Lung (tissue), 12 donors: Measurements from ENCODE around the gene BABAM2. TPM values are rescaled to one million over a fixed set of nuclear protein-coding genes. Genes with fewer than 3 reads are reported as not detected.
A peak's percentile ranks its signal among the peaks of the same experiment; 100 is the strongest.

ENCODE experiments used
- ATAC-seq: fragments of 200-7000 bp; cut with Tn5 transposase; one replicate; pipeline ENCODE4 v1.9.1; 2020; ENCODE audit warnings: moderate number of reproducible peaks; ENCODE audit not compliant: insufficient read depth, low FRiP score
- DNase-seq, 3 donors: peaks; one replicate each; pipeline ENCODE4 v3.0.0-alpha.2; 2013 to 2017
- H3K27ac ChIP-seq, 2 donors: one replicate each; pipeline ENCODE4 v1.5.1; 2013; ENCODE audit warnings: mild to moderate bottlenecking in 2 of 2, moderate library complexity in 2 of 2, control low read depth in 1 of 2, inconsistent platforms in 1 of 2, low read depth in 1 of 2, low read length in 1 of 2
- H3K27me3 ChIP-seq, 3 donors: one replicate each; pipeline ENCODE4 v1.5.1; 2013; ENCODE audit warnings: low read length in 2 of 3; ENCODE audit not compliant: control insufficient read depth in 3 of 3, insufficient read depth in 3 of 3
- H3K36me3 ChIP-seq, 4 donors: one replicate each; pipeline ENCODE4 v1.5.1; 2013; ENCODE audit warnings: low read length in 4 of 4, mild to moderate bottlenecking in 1 of 4, moderate library complexity in 1 of 4; ENCODE audit not compliant: control insufficient read depth in 4 of 4, insufficient read depth in 4 of 4
- H3K4me1 ChIP-seq, 5 donors: one replicate each; pipeline ENCODE4 v1.5.1; 2013; ENCODE audit warnings: low read length in 5 of 5, mild to moderate bottlenecking in 2 of 5, moderate library complexity in 1 of 5; ENCODE audit not compliant: control insufficient read depth in 5 of 5, insufficient read depth in 5 of 5
- H3K4me3 ChIP-seq: one replicate; pipeline ENCODE4 v1.5.1; 2013; ENCODE audit warnings: mild to moderate bottlenecking, control low read depth, moderate library complexity
- H3K9ac ChIP-seq, 2 donors: one replicate each; pipeline ENCODE4 v1.5.1; 2013; ENCODE audit warnings: low read length in 2 of 2, control low read depth in 1 of 2; ENCODE audit not compliant: insufficient read depth in 1 of 2
- H3K9me3 ChIP-seq, 4 donors: one replicate each; pipeline ENCODE4 v1.5.1; 2013; ENCODE audit warnings: low read length in 3 of 4, mild to moderate bottlenecking in 1 of 4, moderate library complexity in 1 of 4; ENCODE audit not compliant: control insufficient read depth in 4 of 4, insufficient read depth in 3 of 4
- CTCF ChIP-seq: IDR thresholded peaks from 2 replicates; pipeline ENCODE4 v1.5.1; 2012; ENCODE audit warnings: mild to moderate bottlenecking; ENCODE audit errors: control extremely low read depth, extremely low read depth
- WGBS, 2 donors: extraction: QIAGEN DNeasy Blood & Tissue Kit; methylation state at CpG; one replicate each; pipeline ENCODE4 v1.1.7; 2013; 5-methylcytosine and 5-hydroxymethylcytosine counted together
- polyA plus RNA-seq, 2 donors: library from polyadenylated mRNA; stranded (reverse); fragments of 200-250 nt; gene quantifications; one replicate each; pipeline ENCODE4 v1.2.1, GENCODE V29; 2013
- total RNA-seq, 2 donors: library from RNA; depleted of rRNA in 1 of 2; stranded (reverse); fragments of >200 nt in 1 of 2; gene quantifications; one replicate each; pipeline ENCODE4 v1.2.1, GENCODE V29; 2014 to 2021
- donor health status: control.
- donor health status: control.
- donor health status: Bipolar disorder and iron deficiency.
- donor health status: healthy.
- donor health status: DM: yes; HTN: yes; CAD: no.

BABAM2 gene
- total and polyA plus RNA-seq, 4 donors = 19.0 to 43.3 (median 33.7) TPM

- peaks cover 0 to 46% (median 6%) of the 10 kb centered on the region in 5 donors for H3K4me1 ChIP-seq
- DNase-seq = no peak
- H3K4me3 ChIP-seq = no peak overlapping the region
- ATAC-seq = no peak
- 85 to 86% methylated on average over 17 of the region's 17 CpGs for WGBS, 2 donors
- peaks cover 0 to 4% (median 0%) of the 10 kb centered on the region in 3 donors for H3K27me3 ChIP-seq
- no peaks in the 10 kb centered on the region for H3K9me3 ChIP-seq
- no peak overlapping the region for H3K9ac ChIP-seq
- TF ChIP-seq CTCF = no peak
- peaks cover 0 to 7% (median 0%) of the 10 kb centered on the region in 4 donors for H3K36me3 ChIP-seq
- no peak overlapping the region for H3K27ac ChIP-seq
Measured at GRCh38 chr2:28341208-28341891, 450.8 kb downstream of the BABAM2 start.

- Histone ChIP-seq H3K9ac (no peak overlapping the region), H3K36me3 (peaks cover 0 to 7% (median 0%) of the 10 kb centered on the region in 4 donors), H3K4me3 (no peak overlapping the region), H3K27ac (peak overlapping the region; percentile 6 to 35), H3K4me1 (peaks cover 0 to 50% (median 6%) of the 10 kb centered on the region in 5 donors), H3K9me3 (no peaks in the 10 kb centered on the region), H3K27me3 (peaks cover 0 to 4% (median 0%) of the 10 kb centered on the region in 3 donors)
- DNase-seq = peak in 1 of 3 donors; percentile 77
- ATAC-seq = peak; percentile 61
- WGBS, 2 donors = 53 to 54% methylated on average over 15 of the region's 15 CpGs
- TF ChIP-seq CTCF = no peak
Measured at GRCh38 chr2:28342081-28342967, 451.8 kb downstream of the BABAM2 start.

GRCh38 chr2:28343184-28343942 lies 452.8 kb downstream of the BABAM2 start:
- Histone ChIP-seq H3K9ac (no peak overlapping the region), H3K9me3 (no peaks in the 10 kb centered on the region), H3K27me3 (peaks cover 0 to 4% (median 0%) of the 10 kb centered on the region in 3 donors), H3K4me3 (no peak overlapping the region), H3K27ac (no peak overlapping the region), H3K4me1 (peaks cover 0 to 41% (median 6%) of the 10 kb centered on the region in 5 donors), H3K36me3 (peaks cover 0 to 7% (median 0%) of the 10 kb centered on the region in 4 donors)
- TF ChIP-seq CTCF = no peak
- WGBS, 2 donors = 79 to 80% methylated on average over 5 of the region's 5 CpGs
- no peak for ATAC-seq
- no peak for DNase-seq
